ENCODE results near the gene OOSP3.
"Not testable (repeated sequence)": the region's sequence is repeated elsewhere in the genome, so short reads cannot be mapped to it uniquely, and the experiment has no call there.

OOSP3 gene

GRCh38 chr11:59878575-59878974 is at the start of gene OOSP3:
OOSP3 (plus strand) TSS chr11:59878782; CDS start chr11:59878809, 27 bp downstream.
- DNase-seq = no peak

GRCh38 chr11:59829358-59829757 is 49.2 kb upstream of the OOSP3 start:
- DNase-seq = no peak

- DNase-seq = no peak
Observed at GRCh38 chr11:59833602-59834001, 45.0 kb upstream of the OOSP3 start.

- no peak for DNase-seq
Observed at GRCh38 chr11:59839615-59840014, 39.0 kb upstream of the OOSP3 start.

- DNase-seq = no peak
Observed at GRCh38 chr11:59841514-59841913, 37.1 kb upstream of the OOSP3 start.

GRCh38 chr11:59842316-59842715 is 36.3 kb upstream of the OOSP3 start:
- DNase-seq = no peak

GRCh38 chr11:59845399-59845798 is 33.2 kb upstream of the OOSP3 start, which contains the start of gene CBLIF:
CBLIF (minus strand) TSS chr11:59845499; CDS start chr11:59845453, 46 bp downstream.
- DNase-seq = no peak

- DNase-seq = no peak
Observed at GRCh38 chr11:59846556-59846955, 32.0 kb upstream of the OOSP3 start.

- DNase-seq = no peak
Observed at GRCh38 chr11:59847626-59848025, 31.0 kb upstream of the OOSP3 start.

- not testable (repeated sequence) for DNase-seq
Observed at GRCh38 chr11:59848439-59848838, 30.1 kb upstream of the OOSP3 start.

- no peak for DNase-seq
Observed at GRCh38 chr11:59849129-59849528, 29.5 kb upstream of the OOSP3 start.

- DNase-seq = not testable (repeated sequence)
Observed at GRCh38 chr11:59849551-59849950, 29.0 kb upstream of the OOSP3 start.

- DNase-seq = not testable (repeated sequence)
Observed at GRCh38 chr11:59851416-59851815, 27.2 kb upstream of the OOSP3 start.

GRCh38 chr11:59854871-59855270 is 23.7 kb upstream of the OOSP3 start:
- DNase-seq = no peak

GRCh38 chr11:59857439-59858434 is 20.8 kb upstream of the OOSP3 start:
- DNase-seq = no peak

GRCh38 chr11:59859673-59860072 is 18.9 kb upstream of the OOSP3 start:
- no peak for DNase-seq

GRCh38 chr11:59862252-59862651 is 16.3 kb upstream of the OOSP3 start:
- DNase-seq = no peak

GRCh38 chr11:59865031-59865430 is 13.6 kb upstream of the OOSP3 start:
- DNase-seq = no peak

- no peak for DNase-seq
Observed at GRCh38 chr11:59866397-59866796, 12.2 kb upstream of the OOSP3 start, which contains the start of gene TCN1. TCN1 (minus strand) TSS chr11:59866487; CDS start chr11:59866470, 17 bp downstream.

GRCh38 chr11:59866836-59867235 is 11.7 kb upstream of the OOSP3 start:
- DNase-seq = no peak

GRCh38 chr11:59867946-59868345 is 10.6 kb upstream of the OOSP3 start:
- DNase-seq = no peak

GRCh38 chr11:59872076-59872475 is 6.5 kb upstream of the OOSP3 start:
- DNase-seq = no peak

GRCh38 chr11:59875856-59876519 is 2.6 kb upstream of the OOSP3 start:
- no peak for DNase-seq

- DNase-seq = no peak
Observed at GRCh38 chr11:59877325-59877724, 1.3 kb upstream of the OOSP3 start.
